Liver (tissue), 3 donors: Measurements from ENCODE around the gene ST6GALNAC5.

Source experiments
- CTCF ChIP-seq: fragments of 150-350 bp; IDR thresholded peaks from 2 replicates; pipeline ENCODE4 v1.5.1; 2017; ENCODE audit warnings: improper control_type of control experiment, low read depth, low read length; ENCODE audit not compliant: missing input control
- EGR1 ChIP-seq, 2 donors: IDR thresholded peaks; 2 replicates each; pipeline ENCODE4 v1.6.1; 2016 to 2018; ENCODE audit warnings: antibody characterized with exemption in 2 of 2, low read depth in 2 of 2
- GABPA ChIP-seq, 2 donors: IDR thresholded peaks in 1 of 2; conservative IDR thresholded peaks in 1 of 2; 2 replicates each; pipeline ENCODE4 v1.6.1; 2016; ENCODE audit warnings: antibody characterized with exemption in 2 of 2, mild to moderate bottlenecking in 1 of 2, moderate library complexity in 1 of 2
- HNF4G ChIP-seq: IDR thresholded peaks from 2 replicates; pipeline ENCODE4 v1.6.1; 2016; ENCODE audit warnings: antibody characterized with exemption
- MAX ChIP-seq: IDR thresholded peaks from 2 replicates; pipeline ENCODE4 v1.6.1; 2016; ENCODE audit warnings: antibody characterized with exemption
- NR2F2 ChIP-seq: IDR thresholded peaks from 2 replicates; pipeline ENCODE4 v1.6.1; 2016; ENCODE audit warnings: antibody characterized with exemption
- RXRA ChIP-seq, 2 donors: IDR thresholded peaks; 2 replicates each; pipeline ENCODE4 v1.6.1; 2017 to 2018; ENCODE audit warnings: antibody characterized with exemption in 2 of 2, mild to moderate bottlenecking in 1 of 2
- TAF1 ChIP-seq: conservative IDR thresholded peaks from 2 replicates; pipeline ENCODE4 v1.6.1; 2016; ENCODE audit warnings: antibody characterized with exemption, mild to moderate bottlenecking
- YY1 ChIP-seq: IDR thresholded peaks from 2 replicates; pipeline ENCODE4 v1.6.1; 2016; ENCODE audit warnings: antibody characterized with exemption, mild to moderate bottlenecking
- ZBTB33 ChIP-seq: IDR thresholded peaks from 2 replicates; pipeline ENCODE4 v1.6.1; 2016; ENCODE audit warnings: antibody characterized with exemption
- donor health status: healthy.
- donor health status: healthy.

GRCh38 chr1:77047575-77047974, 180.3 kb downstream of the ST6GALNAC5 start:
- TF ChIP-seq GABPA (IDR thresholded peaks at IDR 0.05 in 1 of 2, conservative IDR thresholded peaks at IDR 0.05 in 1 of 2) = no peak
- TF ChIP-seq YY1 = no peak
- no peak for TF ChIP-seq RXRA (IDR thresholded peaks at IDR 0.05)
- no peak for TF ChIP-seq EGR1 (IDR thresholded peaks at IDR 0.05; ENCODE audit: low read depth in 2 of 2)
- TF ChIP-seq CTCF = no peak
- TF ChIP-seq NR2F2 = no peak
- TF ChIP-seq ZBTB33 = no peak
- TF ChIP-seq MAX = no peak
- no peak for TF ChIP-seq HNF4G
- TF ChIP-seq TAF1 = no peak
